GM23248 (cell line): ENCODE measurements around the gene NFATC3. TPM values are rescaled to one million over a fixed set of nuclear protein-coding genes. Genes with fewer than 3 reads are reported as not detected.

ENCODE experiments used
- DNase-seq: peaks from one replicate; pipeline ENCODE4 v3.0.0-alpha.2; 2015
- H2AFZ ChIP-seq: fragments of 200-600 bp; sonication (generic); 2 replicates; pipeline ENCODE4 v1.6.1; 2016; ENCODE audit warnings: antibody characterized with exemption
- H3F3A ChIP-seq: fragments of 200-600 bp; sonication (generic); 2 replicates; pipeline ENCODE4 v1.6.1; 2016; ENCODE audit warnings: mild to moderate bottlenecking, antibody characterized with exemption, mixed run types; ENCODE audit not compliant: insufficient read depth
- H3K27ac ChIP-seq: fragments of 200-600 bp; sonication (generic); 2 replicates; pipeline ENCODE4 v1.5.1; 2016; ENCODE audit warnings: mild to moderate bottlenecking
- H3K27me3 ChIP-seq: fragments of 200-600 bp; sonication (generic); replicated peaks from 2 replicates; pipeline ENCODE4 v1.6.1; 2016; ENCODE audit warnings: mild to moderate bottlenecking; ENCODE audit not compliant: insufficient read depth
- H3K36me3 ChIP-seq: fragments of 200-600 bp; sonication (generic); 2 replicates; pipeline ENCODE4 v1.6.1; 2016; ENCODE audit warnings: low read depth, mild to moderate bottlenecking
- H3K4me1 ChIP-seq: fragments of 200-600 bp; sonication (generic); 2 replicates; pipeline ENCODE4 v1.6.1; 2016; ENCODE audit warnings: mild to moderate bottlenecking; ENCODE audit not compliant: insufficient read depth
- H3K4me2 ChIP-seq: fragments of 200-600 bp; sonication (generic); one replicate; pipeline ENCODE4 v1.6.1; 2016; ENCODE audit warnings: mild to moderate bottlenecking; ENCODE audit not compliant: unreplicated experiment
- H3K4me3 ChIP-seq: fragments of 200-600 bp; sonication (generic); 2 replicates; pipeline ENCODE4 v1.5.1; 2016; ENCODE audit warnings: mild to moderate bottlenecking
- H3K79me2 ChIP-seq: fragments of 200-600 bp; sonication (generic); 2 replicates; pipeline ENCODE4 v1.6.1; 2016; ENCODE audit warnings: mild to moderate bottlenecking; ENCODE audit not compliant: insufficient read depth
- H3K9ac ChIP-seq: fragments of 200-600 bp; sonication (generic); 2 replicates; pipeline ENCODE4 v1.6.1; 2016; ENCODE audit warnings: mild to moderate bottlenecking
- H3K9me2 ChIP-seq: fragments of 200-600 bp; sonication (generic); 2 replicates; pipeline ENCODE4 v1.6.1; 2016; ENCODE audit warnings: mixed run types, mild to moderate bottlenecking, moderate library complexity; ENCODE audit not compliant: insufficient read depth
- H3K9me3 ChIP-seq: fragments of 200-600 bp; sonication (generic); one replicate; pipeline ENCODE4 v1.6.1; 2017; ENCODE audit warnings: low read depth
- H4K20me1 ChIP-seq: fragments of 200-600 bp; sonication (generic); 2 replicates; pipeline ENCODE4 v1.6.0; 2016; ENCODE audit not compliant: insufficient read depth
- EZH2 ChIP-seq: fragments of 200-600 bp; sonication (generic); IDR thresholded peaks from 2 replicates; pipeline ENCODE4 v1.6.1; 2018; ENCODE audit warnings: antibody characterized with exemption, mild to moderate bottlenecking; ENCODE audit not compliant: insufficient read depth, poor library complexity, severe bottlenecking
- EZH2phosphoT487 ChIP-seq: fragments of 200-600 bp; sonication (generic); IDR thresholded peaks from 2 replicates; pipeline ENCODE4 v1.6.1; 2018; ENCODE audit warnings: antibody characterized with exemption, moderate library complexity, mild to moderate bottlenecking, low read depth; ENCODE audit not compliant: insufficient read depth
- WGBS, 2 experiments: methylation state at CpG; one replicate each; pipeline ENCODE4 v1.1.6; 2015 to 2017; ENCODE audit warnings: low lambda C conversion rate in 2 of 2, low coverage in 1 of 2; ENCODE audit errors: missing lambda C conversion rate in 2 of 2; 5-methylcytosine and 5-hydroxymethylcytosine counted together
- in situ Hi-C: fragments of 300-500 bp; cut with MboI; formaldehyde crosslinking; loops from 2 replicates; pipeline ENCODE4 v1.15.0; 2020
- polyA plus RNA-seq: library from polyadenylated mRNA; unstranded; fragments of >200 nt; fragmentation: Nextera tagmentation; extraction: Ambion mirVana; gene quantifications from 2 replicates; pipeline ENCODE4 v1.2.1, GENCODE V29; 2016
- total RNA-seq: library from RNA; depleted of rRNA; stranded (reverse); fragments of >200 nt; shearing (Covaris generic); gene quantifications from 2 replicates; pipeline ENCODE4 v1.2.3, GENCODE V29; 2014

NFATC3 gene
- total and polyA plus RNA-seq, 2 experiments from 2014 or later: 10.2 to 14.2 TPM

- peaks cover 19% of the 10 kb centered on the region; the same call in 1 of the 2 replicates for H4K20me1 ChIP-seq
- peaks cover 36% of the 10 kb centered on the region for H3F3A ChIP-seq
- no peak overlapping the region for H3K27ac ChIP-seq
- no peak overlapping the region for H2AFZ ChIP-seq
- 82% methylated on average over 6 of the region's 6 CpGs for WGBS, 2 experiments
- H3K36me3 ChIP-seq: 0 out of 2 replicates have a peak, but pooled peaks cover 11% of the 10 kb centered on the region
- H3K79me2 ChIP-seq: peaks cover 82% of the 10 kb centered on the region
- H3K9me2 ChIP-seq: no peaks in the 10 kb centered on the region
- H3K4me1 ChIP-seq: peaks cover 38% of the 10 kb centered on the region
- H3K27me3 ChIP-seq: no peaks in the 10 kb centered on the region
- DNase-seq: no peak
- no peak overlapping the region for H3K9ac ChIP-seq
- TF ChIP-seq EZH2phosphoT487: no peak
- TF ChIP-seq EZH2: no peak
- H3K9me3 ChIP-seq: no peaks in the 10 kb centered on the region
- in situ Hi-C loops: no loop called here
- H3K4me3 ChIP-seq: no peak overlapping the region
- H3K4me2 ChIP-seq: peak overlapping the region; percentile 26
These were observed 182.6 kb downstream of the NFATC3 start for GRCh38 chr16:68267612-68268405.

GRCh38 chr16:68269793-68270192 is 184.6 kb downstream of the NFATC3 start:
- Histone ChIP-seq H3K9me3 (no peaks in the 10 kb centered on the region), H3K36me3 (peaks cover 17% of the 10 kb centered on the region; the same call in 1 of the 2 replicates), H3K4me2 (no peak overlapping the region), H3K4me1 (peaks cover 38% of the 10 kb centered on the region), H3K79me2 (peaks cover 94% of the 10 kb centered on the region), H3K27ac (no peak overlapping the region), H3K9ac (no peak overlapping the region), H4K20me1 (peaks cover 27% of the 10 kb centered on the region; the same call in 1 of the 2 replicates), H3K9me2 (no peaks in the 10 kb centered on the region), H3K27me3 (no peaks in the 10 kb centered on the region), H2AFZ (no peak overlapping the region), H3K4me3 (no peak overlapping the region), H3F3A (peaks cover 28% of the 10 kb centered on the region)
- in situ Hi-C loops: no loop called here
- 97 to 99% methylated on average over 4 of the region's 4 CpGs for WGBS, 2 experiments
- DNase-seq: no peak
- TF ChIP-seq EZH2phosphoT487 (no peak), EZH2 (no peak)

- Histone ChIP-seq H3K79me2 (peaks cover 100% of the 10 kb centered on the region), H3K36me3 (peaks cover 17% of the 10 kb centered on the region; the same call in 1 of the 2 replicates), H3K9ac (no peak overlapping the region), H3K4me2 (no peak overlapping the region), H3K27me3 (no peaks in the 10 kb centered on the region), H3K4me1 (peaks cover 38% of the 10 kb centered on the region), H3K27ac (no peak overlapping the region), H3K9me2 (no peaks in the 10 kb centered on the region), H4K20me1 (peaks cover 27% of the 10 kb centered on the region; the same call in 1 of the 2 replicates), H2AFZ (no peak overlapping the region), H3K4me3 (no peak overlapping the region), H3K9me3 (no peaks in the 10 kb centered on the region), H3F3A (peaks cover 22% of the 10 kb centered on the region)
- in situ Hi-C loops: no loop called here
- 0% methylated on average over 1 of the region's 1 CpG for WGBS, 2 experiments
- DNase-seq: no peak
- TF ChIP-seq EZH2 (no peak), EZH2phosphoT487 (no peak)
These were observed 185.2 kb downstream of the NFATC3 start for GRCh38 chr16:68270353-68270752.

GRCh38 chr16:68272507-68273209 is 187.5 kb downstream of the NFATC3 start:
- peaks cover 23% of the 10 kb centered on the region; the same call in 1 of the 2 replicates for H3K36me3 ChIP-seq
- H2AFZ ChIP-seq: no peak overlapping the region
- H3K27me3 ChIP-seq: no peaks in the 10 kb centered on the region
- peaks cover 100% of the 10 kb centered on the region for H3K79me2 ChIP-seq
- no peaks in the 10 kb centered on the region for H3K9me2 ChIP-seq
- H4K20me1 ChIP-seq: peaks cover 27% of the 10 kb centered on the region; the same call in 1 of the 2 replicates
- H3K9ac ChIP-seq: no peak overlapping the region
- in situ Hi-C loops: no loop called here
- no peak overlapping the region for H3K27ac ChIP-seq
- H3K9me3 ChIP-seq: no peaks in the 10 kb centered on the region
- peaks cover 14% of the 10 kb centered on the region; the same call in 1 of the 2 replicates for H3F3A ChIP-seq
- DNase-seq: no peak
- no peak for TF ChIP-seq EZH2phosphoT487
- TF ChIP-seq EZH2: no peak
- H3K4me3 ChIP-seq: no peak overlapping the region
- H3K4me2 ChIP-seq: no peak overlapping the region
- H3K4me1 ChIP-seq: peaks cover 22% of the 10 kb centered on the region
- 93 to 96% methylated on average over 4 of the region's 4 CpGs for WGBS, 2 experiments
